Epithelial cell of proximal tubule (primary cell): Measurements from ENCODE around the gene MAGEB16. TPM values are rescaled to one million over a fixed set of nuclear protein-coding genes. Genes with fewer than 3 reads are reported as not detected.

ENCODE experiments used
- DNase-seq: peaks from one replicate; pipeline ENCODE4 v3.0.0-alpha.2; 2011; ENCODE audit warnings: low read depth
- H3K4me3 ChIP-seq: 2 replicates; pipeline ENCODE4 v1.5.1; 2011; ENCODE audit warnings: low read depth, mild to moderate bottlenecking, low read length
- CTCF ChIP-seq: conservative IDR thresholded peaks from 2 replicates; pipeline ENCODE4 v1.5.1; 2012; ENCODE audit warnings: low read depth, mild to moderate bottlenecking, low read length
- total RNA-seq: library from RNA; depleted of rRNA; stranded (reverse); fragments of >200 nt; gene quantifications from 2 replicates; pipeline ENCODE4 v1.2.3, GENCODE V29; 2015

MAGEB16 gene
- total RNA-seq, 1 donor from 2014 or later, result not detected

DNA sequence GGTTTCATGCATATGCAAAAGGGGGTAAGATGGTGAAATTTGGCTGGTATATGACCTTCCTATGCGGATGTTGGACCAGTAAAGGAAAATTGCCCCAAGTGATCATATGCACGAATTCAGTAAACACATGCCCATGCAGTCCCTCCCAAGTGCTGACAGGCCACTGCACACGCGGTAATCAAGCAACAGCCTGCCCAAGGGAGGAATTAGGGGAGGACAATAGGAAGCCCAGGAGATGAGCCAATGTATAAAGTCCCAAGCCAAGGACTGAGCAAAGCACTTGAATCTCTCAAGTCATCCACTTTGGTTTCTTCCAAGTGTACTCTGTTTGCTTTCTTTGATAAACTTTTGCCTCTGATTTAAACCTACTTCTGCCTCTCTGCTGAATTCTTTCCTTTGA lies 21.1 kb downstream of the MAGEB16 start:
- no peak for DNase-seq
- no peak overlapping the region for H3K4me3 ChIP-seq
- no peak for TF ChIP-seq CTCF

DNA sequence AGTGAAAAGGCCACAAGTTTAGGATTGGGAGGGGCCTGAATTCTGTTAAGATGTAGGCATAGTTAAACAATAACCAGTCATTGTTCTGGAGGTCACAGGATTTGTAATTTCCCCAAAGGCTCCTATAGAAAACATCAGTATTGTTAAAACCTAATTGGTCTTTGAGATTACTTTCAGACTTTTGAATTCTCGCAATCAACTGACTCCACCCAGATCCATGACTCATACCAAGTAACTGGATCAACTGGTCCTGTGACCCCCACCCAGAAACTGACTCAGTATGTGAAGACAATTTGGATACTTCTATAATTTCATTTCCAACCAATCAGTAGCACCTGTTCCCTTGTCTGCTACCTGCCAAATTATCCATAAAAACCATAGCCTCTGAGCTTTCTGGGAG lies 28.4 kb downstream of the MAGEB16 start:
- no peak for DNase-seq
- no peak overlapping the region for H3K4me3 ChIP-seq
- TF ChIP-seq CTCF, result no peak

DNA sequence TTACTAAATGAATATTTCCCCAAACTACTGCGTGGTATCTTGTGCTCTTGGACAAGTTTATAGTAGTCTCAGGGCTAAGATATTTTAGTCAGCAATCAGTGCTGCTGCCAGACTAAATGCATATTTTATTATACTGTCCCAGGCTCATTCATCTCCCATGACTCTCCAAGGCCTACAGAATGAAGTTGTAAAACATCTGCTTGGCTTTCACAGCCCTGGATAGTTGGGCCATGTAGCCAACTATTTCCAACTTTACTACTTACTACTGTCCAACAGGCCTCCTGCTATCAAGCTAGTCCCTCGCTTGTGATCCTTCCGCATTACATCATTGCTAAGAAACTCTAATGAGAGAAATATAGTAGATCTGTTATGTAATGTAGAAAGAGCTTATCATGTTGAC lies 31.4 kb downstream of the MAGEB16 start:
- no peak overlapping the region for H3K4me3 ChIP-seq
- TF ChIP-seq CTCF, result no peak
- DNase-seq, result no peak

DNA sequence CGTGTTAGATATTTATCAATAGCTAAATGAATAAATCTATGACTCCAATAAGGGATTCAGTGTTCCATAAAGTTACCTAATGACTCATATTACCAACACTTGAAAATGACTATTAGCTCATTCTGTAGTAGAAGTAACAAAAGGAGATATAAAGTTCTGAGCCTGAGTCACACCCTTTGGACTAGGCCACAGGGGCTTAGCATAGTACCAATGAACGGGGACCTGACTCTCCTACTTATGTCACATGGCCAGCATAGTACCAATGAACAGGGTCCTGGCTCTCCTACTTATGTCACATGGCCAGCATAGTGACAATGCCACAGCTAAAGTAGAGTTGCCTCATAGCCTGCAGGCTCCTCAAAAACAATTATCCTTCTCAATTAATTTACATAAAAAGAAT lies 43.7 kb downstream of the MAGEB16 start:
- peak; percentile 4 for DNase-seq
- no peak overlapping the region for H3K4me3 ChIP-seq
- no peak for TF ChIP-seq CTCF

GRCh38 chrX:35842674-35843073 lies 44.5 kb downstream of the MAGEB16 start:
- no peak for TF ChIP-seq CTCF
- no peak overlapping the region for H3K4me3 ChIP-seq
- DNase-seq, result no peak

DNA sequence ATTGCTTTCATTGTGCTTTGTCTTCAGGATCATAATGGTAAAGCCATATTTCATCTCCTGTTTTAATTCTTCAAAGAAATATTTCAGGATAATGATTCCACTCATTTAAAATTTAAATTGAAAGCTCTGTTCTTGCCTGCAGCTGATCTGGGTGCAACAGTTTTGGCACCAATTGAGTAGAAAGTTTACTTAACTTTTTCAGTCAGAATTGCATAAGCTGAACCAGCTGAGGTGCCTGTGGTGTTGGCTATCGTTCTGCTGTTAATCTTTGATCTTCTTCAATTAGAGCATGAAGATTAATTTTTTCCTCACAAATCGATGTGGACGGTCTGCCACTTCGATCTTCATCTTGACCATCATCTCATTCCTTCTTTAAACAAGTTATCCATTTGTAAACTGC lies 49.6 kb downstream of the MAGEB16 start:
- TF ChIP-seq CTCF, result no peak
- DNase-seq, result no peak
- H3K4me3 ChIP-seq, result no peak overlapping the region

Other genes with a start within 250 kb of the MAGEB16 start
- gene CFAP47, start 121.4 kb downstream of the MAGEB16 start, total RNA-seq, result 0.51 TPM in 1 of 2 replicates, not detected in the other